ENCODE results near the gene CLTC.

DNA sequence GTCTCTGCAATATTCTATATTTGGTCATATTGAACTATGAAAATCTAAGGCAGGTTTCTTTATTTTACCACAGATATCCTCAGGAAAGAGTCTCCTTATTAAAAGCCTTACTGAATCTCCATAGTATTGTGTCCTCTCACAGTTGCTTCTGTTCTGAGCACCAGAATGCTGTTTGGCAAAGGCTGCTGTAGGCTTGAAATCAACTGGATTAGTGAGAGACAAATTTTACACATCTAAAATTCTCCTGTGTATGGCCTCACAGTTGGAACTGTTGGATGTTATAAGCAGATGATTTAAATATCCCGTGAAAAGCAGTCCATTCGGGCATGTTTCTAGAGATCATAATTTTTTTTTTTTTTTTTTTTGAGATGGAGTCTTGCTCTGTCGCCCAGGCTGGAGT lies 9.5 kb downstream of the CLTC start:
- no peak for TF ChIP-seq ZNF598 (CRISPR knock-in tag; IDR thresholded peaks at IDR 0.05; ENCODE audit: borderline replicate concordance)
- no peak for TF ChIP-seq FOXA1 (IDR thresholded peaks at IDR 0.05)
- no peak for TF ChIP-seq FOXA1 (CRISPR knock-in tag; IDR thresholded peaks at IDR 0.05)
- TF ChIP-seq ZNF234 (CRISPR knock-in tag; conservative IDR thresholded peaks at IDR 0.05): no peak
- TF ChIP-seq, protein P1, sequence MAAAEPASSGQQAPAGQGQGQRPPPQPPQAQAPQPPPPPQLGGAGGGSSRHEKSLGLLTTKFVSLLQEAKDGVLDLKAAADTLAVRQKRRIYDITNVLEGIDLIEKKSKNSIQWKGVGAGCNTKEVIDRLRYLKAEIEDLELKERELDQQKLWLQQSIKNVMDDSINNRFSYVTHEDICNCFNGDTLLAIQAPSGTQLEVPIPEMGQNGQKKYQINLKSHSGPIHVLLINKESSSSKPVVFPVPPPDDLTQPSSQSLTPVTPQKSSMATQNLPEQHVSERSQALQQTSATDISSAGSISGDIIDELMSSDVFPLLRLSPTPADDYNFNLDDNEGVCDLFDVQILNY (CRISPR knock-in tag; conservative IDR thresholded peaks at IDR 0.05): no peak
- TF ChIP-seq SRSF9 (IDR thresholded peaks at IDR 0.05; ENCODE audit: borderline replicate concordance, insufficient read depth, low read depth, low read length, poor library complexity, severe bottlenecking): no peak
- no peak for TF ChIP-seq TAF1 (CRISPR knock-in tag; IDR thresholded peaks at IDR 0.05)
- TF ChIP-seq, protein P2, sequence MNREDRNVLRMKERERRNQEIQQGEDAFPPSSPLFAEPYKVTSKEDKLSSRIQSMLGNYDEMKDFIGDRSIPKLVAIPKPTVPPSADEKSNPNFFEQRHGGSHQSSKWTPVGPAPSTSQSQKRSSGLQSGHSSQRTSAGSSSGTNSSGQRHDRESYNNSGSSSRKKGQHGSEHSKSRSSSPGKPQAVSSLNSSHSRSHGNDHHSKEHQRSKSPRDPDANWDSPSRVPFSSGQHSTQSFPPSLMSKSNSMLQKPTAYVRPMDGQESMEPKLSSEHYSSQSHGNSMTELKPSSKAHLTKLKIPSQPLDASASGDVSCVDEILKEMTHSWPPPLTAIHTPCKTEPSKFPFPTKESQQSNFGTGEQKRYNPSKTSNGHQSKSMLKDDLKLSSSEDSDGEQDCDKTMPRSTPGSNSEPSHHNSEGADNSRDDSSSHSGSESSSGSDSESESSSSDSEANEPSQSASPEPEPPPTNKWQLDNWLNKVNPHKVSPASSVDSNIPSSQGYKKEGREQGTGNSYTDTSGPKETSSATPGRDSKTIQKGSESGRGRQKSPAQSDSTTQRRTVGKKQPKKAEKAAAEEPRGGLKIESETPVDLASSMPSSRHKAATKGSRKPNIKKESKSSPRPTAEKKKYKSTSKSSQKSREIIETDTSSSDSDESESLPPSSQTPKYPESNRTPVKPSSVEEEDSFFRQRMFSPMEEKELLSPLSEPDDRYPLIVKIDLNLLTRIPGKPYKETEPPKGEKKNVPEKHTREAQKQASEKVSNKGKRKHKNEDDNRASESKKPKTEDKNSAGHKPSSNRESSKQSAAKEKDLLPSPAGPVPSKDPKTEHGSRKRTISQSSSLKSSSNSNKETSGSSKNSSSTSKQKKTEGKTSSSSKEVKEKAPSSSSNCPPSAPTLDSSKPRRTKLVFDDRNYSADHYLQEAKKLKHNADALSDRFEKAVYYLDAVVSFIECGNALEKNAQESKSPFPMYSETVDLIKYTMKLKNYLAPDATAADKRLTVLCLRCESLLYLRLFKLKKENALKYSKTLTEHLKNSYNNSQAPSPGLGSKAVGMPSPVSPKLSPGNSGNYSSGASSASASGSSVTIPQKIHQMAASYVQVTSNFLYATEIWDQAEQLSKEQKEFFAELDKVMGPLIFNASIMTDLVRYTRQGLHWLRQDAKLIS (CRISPR knock-in tag; IDR thresholded peaks at IDR 0.05): no peak
